Smooth muscle cell of bladder (primary cell): ENCODE data around the gene MKRN1. TPM values are rescaled to one million over a fixed set of nuclear protein-coding genes. Genes with fewer than 3 reads are reported as not detected.

Experiments used
- total RNA-seq: library from RNA; depleted of rRNA; stranded (reverse); fragments of >200 nt; gene quantifications from 2 replicates; pipeline ENCODE4 v1.2.3, GENCODE V29; 2014

Gene MKRN1
- total RNA-seq, result 67.7 and 73.8 TPM in 2 replicates

GRCh38 chr7:140479062-140479738 lies at the start of gene MKRN1:
Gene MKRN1 (minus strand): TSS chr7:140479505. CDS start chr7:140479344, 161 bp downstream.

GRCh38 chr7:140403878-140404564 lies 75.3 kb downstream of the MKRN1 start, which contains the start of gene RAB19:
Gene RAB19 (plus strand): TSS chr7:140404058. CDS start chr7:140407647, 3,589 bp downstream.

Other genes starting within 250 kb of the MKRN1 start
- gene SLC37A3, start 81.0 kb downstream of the MKRN1 start, total RNA-seq, result 87.0 and 96.3 TPM in 2 replicates
- gene RAB19, start 75.4 kb downstream of the MKRN1 start, total RNA-seq, result not detected in 2 replicates
- 15.6 and 37.5 TPM in 2 replicates for gene DENND2A, start 161.3 kb upstream of the MKRN1 start, total RNA-seq
- 18.8 and 23.5 TPM in 2 replicates for gene ADCK2, start 193.4 kb upstream of the MKRN1 start, total RNA-seq
- gene NDUFB2, start 217.2 kb upstream of the MKRN1 start, total RNA-seq, result 137 and 147 TPM in 2 replicates